Subcutaneous adipose tissue (tissue), 4 donors: ENCODE measurements around the gene STK4. TPM values are rescaled to one million over a fixed set of nuclear protein-coding genes. Genes with fewer than 3 reads are reported as not detected.

ENCODE experiments used
- total RNA-seq, 4 donors: library from RNA; depleted of rRNA; stranded (reverse); fragments of >200 nt; gene quantifications; one replicate each; pipeline ENCODE4 v1.1.0, GENCODE V29; 2016
- TF ChIP-seq, protein P1 (sequence below): fragments of 450-650 bp; IDR thresholded peaks from one replicate; pipeline ENCODE4 v1.5.1; 2016; ENCODE audit warnings: low read depth, mild to moderate bottlenecking, control low read depth, antibody characterized with exemption, moderate library complexity

The STK4 gene
- total RNA-seq, 4 donors from 2014 or later: 25.2 to 71.4 (median 40.1) TPM

DNA sequence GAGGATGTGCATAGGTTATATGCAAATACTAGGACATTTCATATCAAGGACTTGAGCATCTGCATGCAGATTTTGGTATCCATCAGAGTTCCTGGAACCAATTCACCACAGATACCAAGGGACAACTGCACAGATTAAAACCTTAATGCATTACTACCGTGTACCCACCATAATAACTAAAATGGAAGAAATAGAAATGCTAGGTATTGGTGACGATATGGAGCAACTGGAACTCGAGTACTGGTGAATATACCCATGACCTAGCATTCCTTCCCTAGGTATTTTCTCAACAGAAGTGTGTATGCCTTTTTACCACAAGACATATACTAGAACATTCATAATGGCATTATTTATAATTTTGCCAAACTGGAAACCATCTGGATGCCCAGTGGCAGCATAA lies 116.2 kb downstream of the STK4 start:
- TF ChIP-seq, protein P1, sequence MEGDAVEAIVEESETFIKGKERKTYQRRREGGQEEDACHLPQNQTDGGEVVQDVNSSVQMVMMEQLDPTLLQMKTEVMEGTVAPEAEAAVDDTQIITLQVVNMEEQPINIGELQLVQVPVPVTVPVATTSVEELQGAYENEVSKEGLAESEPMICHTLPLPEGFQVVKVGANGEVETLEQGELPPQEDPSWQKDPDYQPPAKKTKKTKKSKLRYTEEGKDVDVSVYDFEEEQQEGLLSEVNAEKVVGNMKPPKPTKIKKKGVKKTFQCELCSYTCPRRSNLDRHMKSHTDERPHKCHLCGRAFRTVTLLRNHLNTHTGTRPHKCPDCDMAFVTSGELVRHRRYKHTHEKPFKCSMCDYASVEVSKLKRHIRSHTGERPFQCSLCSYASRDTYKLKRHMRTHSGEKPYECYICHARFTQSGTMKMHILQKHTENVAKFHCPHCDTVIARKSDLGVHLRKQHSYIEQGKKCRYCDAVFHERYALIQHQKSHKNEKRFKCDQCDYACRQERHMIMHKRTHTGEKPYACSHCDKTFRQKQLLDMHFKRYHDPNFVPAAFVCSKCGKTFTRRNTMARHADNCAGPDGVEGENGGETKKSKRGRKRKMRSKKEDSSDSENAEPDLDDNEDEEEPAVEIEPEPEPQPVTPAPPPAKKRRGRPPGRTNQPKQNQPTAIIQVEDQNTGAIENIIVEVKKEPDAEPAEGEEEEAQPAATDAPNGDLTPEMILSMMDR: no peak

DNA sequence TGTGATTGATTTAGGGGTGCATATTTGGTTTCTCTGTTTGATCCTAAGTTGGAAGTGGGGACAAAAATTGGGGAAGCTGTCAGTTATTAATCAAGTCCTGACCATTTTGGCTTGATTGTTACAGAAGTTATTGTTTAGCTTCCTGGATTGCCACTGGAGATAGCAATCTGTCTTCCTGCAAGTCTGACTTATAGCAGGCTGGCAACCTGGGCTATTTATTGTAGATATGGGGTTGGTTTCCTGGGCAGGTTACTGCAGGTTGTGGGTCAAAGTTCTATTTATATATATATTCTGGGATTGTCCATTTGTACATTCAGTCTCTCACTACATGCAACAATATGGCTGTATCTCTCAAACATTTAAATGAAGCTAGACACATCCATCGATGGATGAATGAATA lies 116.8 kb downstream of the STK4 start:
- TF ChIP-seq, protein P1: no peak

DNA sequence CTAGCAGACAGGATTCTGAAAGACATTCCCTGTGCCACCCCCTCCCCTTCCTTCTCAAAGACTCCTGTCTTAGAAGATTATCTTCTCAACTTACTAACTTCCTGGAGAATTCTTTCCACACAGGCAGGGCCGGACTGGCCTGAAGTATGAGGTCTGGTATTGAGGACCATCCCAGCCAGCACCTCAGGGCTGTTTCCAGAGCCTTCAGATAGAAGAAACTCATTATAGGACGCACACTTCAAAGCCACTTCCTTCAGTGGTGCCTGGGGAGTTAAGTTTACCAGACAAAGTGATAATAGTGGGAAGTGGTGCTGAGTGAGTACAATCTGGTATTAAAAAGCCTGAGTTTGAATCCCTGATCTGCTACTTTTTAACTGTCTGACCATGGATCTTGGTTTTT lies 119.0 kb downstream of the STK4 start:
- TF ChIP-seq, protein P1: no peak

DNA sequence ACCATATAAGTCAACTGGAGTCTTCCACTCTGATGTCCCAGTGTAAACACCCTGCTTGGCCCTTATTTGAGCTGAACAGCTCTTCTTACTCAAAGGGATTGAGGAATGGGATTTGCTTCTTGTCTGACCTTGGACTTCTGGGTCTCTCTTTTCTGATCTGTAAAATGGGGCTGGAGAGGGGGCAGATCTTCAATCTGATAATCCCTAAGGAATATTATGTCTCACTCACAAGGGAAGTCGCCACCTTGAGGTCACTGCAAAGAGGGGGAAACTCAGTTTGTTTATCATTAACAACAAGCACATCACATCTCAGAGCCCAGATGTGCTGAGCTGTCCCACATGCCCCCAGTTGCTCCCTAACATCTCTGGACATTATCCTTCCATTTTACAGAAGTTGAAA lies 119.6 kb downstream of the STK4 start:
- TF ChIP-seq, protein P1: no peak

DNA sequence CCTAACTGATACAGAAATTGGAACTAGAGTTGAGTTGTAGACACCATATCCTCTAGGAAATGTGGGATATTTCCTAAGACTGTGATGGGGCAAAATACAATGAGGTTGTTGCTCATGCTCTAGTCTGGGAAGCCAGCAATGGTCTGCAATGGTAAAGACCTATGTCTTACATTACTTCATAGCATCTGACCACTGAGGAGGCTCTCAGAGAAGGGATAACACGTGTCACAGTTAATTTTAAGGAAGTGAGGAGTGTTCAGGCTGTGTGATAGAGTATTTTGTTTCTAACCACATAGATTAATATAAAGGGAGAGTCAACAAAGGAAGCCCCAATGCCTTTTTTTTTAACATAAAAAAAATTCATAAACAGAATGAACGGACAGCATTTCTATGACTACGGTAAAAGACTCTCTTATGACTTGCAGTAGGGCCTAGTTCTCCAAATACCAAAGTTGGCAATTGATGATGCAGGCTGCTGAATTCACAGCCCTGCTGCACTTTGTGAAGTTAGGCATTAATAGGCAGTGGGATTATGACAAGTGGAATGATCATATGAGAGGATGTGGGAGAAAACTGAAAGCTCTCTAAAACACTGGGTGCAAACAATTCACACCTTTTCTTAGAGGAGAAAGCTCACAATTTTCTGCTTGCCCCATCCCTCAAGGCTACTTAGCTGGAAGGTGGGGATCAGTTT lies 120.9 kb downstream of the STK4 start:
- TF ChIP-seq, protein P1: no peak

DNA sequence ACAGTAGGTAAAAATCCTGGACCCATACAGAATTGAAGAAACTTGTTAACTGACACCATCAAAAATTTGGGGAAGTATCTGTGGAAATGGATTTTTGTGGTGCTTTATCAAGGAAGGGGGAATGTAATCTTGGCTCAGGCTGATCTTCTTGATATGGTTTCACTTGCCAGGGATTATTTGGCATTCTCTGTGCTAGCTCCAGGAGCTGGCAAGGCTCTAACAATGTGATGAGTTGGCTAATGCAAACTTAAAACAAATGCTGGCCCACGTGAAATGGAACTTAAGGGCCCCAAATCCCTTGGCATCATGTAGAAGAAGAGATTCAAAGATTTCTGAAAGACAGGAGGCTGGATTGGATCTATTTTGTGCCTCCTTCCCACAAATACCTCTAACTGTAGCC lies 121.5 kb downstream of the STK4 start:
- TF ChIP-seq, protein P1: no peak

DNA sequence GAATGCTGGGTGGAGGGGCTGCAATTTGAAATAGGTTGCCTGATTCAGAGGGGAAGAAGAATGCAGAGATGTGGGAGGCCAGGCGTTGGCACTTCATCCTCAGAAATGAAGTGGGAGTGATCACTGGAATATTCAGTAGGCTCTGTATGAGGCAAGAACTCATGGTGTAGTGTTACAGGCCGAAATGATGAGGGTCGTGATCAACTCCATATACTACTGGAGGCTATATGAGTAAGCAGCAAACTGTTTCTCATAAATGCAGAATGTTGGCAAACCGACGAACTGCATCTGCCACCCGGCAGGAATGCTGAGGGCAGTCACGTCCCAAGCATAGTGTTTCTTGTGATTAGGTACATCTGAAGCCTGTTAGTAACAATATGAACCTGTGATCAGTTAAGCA lies 121.9 kb downstream of the STK4 start:
- TF ChIP-seq, protein P1: no peak
